ENCODE results near the gene SUPT3H.
"Not testable (repeated sequence)": the region's sequence is repeated elsewhere in the genome, so short reads cannot be mapped to it uniquely, and the experiment has no call there.

SUPT3H gene

DNA sequence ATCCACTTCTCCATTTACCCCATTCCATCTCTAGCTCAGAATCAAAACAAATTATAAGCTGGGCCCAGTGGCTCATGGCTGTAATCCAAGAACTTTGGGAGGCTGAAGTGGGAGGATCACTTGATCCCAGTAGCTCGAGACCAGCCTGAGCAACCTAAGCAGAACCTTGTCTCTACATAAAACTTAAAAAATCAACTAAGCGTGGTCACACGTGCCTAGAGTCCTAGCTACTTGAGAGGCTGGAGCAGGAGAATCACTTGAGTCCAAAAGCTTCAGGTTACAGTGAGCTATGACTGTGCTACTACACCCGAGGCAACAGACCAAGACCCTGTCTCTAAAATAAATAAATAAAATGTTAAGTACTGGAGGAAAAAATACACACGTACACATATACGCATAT lies 124.3 kb downstream of the SUPT3H start:
- DNase-seq = no peak

DNA sequence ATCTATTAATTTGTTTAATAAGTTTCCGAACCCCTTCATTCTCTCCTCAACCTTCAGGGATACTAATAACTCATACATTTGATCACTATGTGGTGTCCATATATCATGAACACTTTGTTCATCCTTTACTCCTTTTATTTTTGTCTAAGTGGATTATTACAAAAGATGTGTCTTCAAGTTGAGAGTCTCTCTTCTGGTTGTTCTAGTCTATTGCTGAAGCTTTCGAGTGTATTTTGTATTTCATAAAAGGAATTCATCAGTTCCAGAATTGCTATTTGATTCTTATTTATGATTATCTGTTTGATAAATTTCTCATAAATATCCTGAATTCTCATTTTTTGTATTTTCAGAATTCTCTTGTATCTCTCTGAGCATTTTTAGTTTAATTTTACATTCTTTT lies 146.1 kb downstream of the SUPT3H start:
- no peak for DNase-seq

DNA sequence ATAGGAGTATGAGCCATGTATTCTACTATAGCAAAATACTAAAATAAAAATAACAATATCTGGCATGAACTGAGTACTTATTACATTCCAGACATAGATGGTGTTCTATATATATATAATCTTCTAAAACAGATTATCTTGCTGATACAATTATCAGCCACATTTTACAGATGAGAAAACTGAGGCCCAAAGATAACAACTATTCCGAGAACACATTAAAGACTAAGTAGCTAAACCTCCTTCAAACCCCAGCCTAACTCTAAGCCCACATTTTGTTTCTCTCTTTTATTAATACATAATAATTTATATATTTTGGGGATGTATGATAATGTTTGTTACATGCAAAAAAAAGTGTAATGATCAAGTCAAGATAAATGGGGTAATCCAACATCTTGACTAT lies 148.3 kb downstream of the SUPT3H start:
- DNase-seq = no peak

DNA sequence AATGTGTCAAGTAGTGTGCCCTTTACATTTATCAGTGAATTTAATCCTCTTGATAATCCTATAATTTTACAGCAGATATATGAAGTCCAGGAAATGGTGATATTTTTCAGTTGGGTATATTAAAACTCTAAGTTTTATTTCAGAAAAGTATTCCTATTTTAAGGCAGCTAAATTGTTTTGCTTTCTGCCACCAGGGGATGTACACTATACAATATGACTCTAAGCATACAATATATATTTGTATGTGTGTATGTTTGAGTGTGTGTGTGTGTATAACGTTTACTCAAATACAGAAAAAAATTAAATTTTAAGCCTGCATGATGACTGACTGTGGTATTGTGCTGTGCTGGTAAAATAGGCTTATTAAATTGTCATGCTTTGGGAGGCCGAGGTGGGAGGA lies 151.7 kb downstream of the SUPT3H start:
- no peak for DNase-seq

DNA sequence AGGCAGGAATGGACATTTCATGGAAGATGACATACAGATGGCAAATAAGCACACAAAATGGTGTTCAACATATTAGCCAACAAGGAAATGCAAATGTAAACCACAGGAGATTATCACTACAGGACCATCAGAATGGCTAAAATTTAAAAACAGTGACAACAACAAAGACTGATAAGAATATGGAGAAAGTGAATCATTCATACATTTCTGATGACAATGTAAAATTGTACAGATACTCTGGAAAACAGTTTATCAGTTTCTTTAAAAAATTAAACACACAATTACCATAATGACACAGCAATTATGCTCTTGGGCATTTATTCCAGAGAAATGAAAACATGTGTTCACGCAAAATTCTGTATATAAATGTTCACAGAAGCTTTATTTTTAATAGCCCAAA lies 155.4 kb downstream of the SUPT3H start:
- DNase-seq = no peak

DNA sequence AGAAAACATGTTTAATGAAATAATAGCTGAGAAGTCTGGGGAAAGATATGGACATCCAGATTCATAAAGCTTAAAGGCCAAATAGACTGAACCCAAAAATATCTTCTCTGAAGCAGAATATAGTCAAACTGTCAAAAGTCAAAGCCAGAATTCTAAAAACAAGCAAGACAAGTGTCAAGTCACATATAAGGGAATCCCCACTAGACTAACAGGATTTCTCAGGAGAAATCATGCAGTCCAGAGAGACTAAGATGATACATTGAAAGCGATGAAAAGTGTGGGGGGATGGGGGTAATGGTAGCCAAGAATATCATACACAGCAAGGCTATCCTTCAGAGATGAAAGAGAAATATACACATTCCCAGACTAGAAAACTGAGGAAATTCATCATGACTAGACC lies 162.0 kb downstream of the SUPT3H start:
- no peak for DNase-seq

DNA sequence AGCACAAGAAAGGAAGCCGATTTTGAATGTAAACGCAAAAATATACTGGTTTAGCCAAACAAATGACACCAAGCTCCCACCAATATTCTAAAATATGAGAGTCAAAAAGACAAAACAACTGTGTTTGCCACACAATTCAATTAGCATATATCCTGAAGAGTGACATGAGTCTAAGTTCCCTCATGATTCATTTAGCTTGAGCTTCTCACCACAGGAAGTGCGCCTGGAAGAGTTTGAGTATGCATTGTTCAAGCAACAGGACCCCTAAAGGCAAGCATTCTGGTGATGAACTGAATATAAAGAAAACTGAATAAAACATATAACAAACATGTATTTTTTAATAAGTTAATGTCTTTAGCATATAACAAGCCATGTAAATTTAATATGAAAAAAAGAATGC lies 164.8 kb downstream of the SUPT3H start:
- DNase-seq = no peak

DNA sequence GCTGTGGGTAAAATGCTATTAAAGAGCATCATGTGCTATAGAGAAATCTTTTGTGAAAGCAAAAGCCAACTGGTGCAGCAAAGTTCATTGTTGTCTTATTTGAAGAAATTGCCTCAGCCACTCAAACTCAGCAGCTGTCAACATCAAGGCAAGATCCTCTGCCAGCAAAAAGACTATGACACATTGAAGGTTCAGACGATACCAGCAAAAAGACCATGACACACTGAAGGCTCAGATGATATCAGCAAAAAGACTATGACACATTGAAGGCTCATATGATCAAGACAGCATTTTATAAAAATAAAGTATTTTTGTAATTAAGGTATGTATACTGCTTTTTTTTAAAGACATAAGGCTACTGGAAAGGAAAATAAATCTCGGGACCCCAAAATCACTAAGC lies 168.0 kb downstream of the SUPT3H start:
- no peak for DNase-seq

DNA sequence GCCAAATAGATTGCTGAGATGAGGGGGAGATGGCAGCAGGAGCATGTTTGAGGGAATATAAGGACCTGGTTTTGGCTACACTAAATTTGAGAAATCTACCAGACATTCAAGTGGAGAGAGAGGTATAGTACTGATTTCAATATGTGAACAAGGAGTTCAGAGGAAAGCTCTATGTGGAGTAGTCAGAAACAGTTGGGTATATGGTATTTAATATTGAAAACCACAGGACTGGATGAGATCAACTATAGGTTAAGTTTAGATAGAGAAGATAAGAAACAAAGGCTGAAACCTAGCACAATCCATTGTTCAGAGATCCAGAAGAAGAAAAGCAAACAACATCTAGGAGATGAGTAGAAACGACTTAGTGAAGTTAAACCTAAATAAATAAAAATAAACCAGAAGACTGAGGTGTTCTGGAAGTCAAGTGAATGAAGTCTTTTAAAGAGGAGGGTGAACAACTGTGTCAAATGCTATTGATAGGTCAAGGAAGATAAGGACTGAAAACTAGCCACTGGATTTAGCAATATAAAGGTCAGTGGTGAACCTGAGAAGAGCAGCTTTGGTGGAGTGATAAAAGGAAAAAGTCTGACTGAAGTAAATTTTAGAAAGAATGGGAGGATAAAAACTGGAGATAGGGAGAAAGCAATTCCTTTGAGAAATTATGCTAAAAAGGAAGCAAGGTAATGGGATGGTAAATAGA lies 170.8 kb downstream of the SUPT3H start:
- DNase-seq = no peak

DNA sequence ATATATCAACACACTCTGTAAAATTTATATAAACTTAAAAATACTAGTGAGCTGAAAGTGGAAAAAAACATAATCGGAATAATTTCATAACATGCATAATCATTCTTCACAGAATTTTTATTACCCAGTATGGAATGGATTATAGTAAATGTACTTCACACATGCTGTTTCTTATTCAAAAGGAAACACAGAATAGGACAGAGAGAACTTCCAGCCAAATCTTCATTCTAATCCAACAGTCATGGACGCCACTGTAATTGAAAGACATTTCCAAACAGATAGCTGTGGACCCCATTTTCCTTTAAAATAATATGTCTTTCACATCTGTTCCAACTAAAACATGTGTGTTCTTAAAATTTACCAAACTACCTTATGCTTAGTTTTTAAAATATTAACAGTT lies 176.2 kb downstream of the SUPT3H start:
- no peak for DNase-seq

DNA sequence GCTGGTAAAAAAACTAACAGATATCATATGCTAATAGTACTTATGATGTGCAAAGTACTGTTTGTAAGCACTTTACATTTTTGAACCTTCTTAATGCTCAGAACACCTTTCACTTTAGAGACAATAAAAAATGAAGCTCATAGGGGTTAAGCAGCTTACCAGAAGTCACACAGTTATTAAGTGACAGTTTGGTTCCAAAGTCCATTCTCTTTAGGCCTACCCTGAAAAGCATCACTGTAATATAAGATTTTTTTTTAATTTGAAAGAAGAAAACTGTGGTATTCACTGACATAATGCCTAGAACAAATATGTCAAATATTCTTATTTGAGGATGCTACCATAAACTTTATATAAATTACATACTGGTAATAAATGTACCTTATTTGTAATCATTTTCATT lies 177.2 kb downstream of the SUPT3H start:
- DNase-seq = no peak

DNA sequence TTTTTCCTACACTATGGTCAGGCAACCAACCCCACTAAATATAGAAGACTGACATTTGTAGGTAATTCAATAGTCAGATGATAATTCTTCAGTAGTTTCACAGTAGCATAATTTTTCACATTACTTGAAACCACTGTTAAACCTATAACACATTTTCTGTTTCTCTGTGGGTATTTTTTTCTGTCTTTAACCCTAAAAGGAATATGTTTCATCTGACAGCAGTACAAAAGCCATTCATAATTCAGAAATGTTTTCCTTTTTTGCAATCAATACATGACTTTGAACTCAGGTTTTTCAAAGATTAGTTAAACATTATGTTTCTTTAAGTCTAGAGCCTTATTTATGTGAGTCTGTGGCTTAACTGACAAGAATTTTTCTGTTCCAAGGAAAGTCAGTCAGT lies 178.2 kb downstream of the SUPT3H start:
- DNase-seq = no peak

DNA sequence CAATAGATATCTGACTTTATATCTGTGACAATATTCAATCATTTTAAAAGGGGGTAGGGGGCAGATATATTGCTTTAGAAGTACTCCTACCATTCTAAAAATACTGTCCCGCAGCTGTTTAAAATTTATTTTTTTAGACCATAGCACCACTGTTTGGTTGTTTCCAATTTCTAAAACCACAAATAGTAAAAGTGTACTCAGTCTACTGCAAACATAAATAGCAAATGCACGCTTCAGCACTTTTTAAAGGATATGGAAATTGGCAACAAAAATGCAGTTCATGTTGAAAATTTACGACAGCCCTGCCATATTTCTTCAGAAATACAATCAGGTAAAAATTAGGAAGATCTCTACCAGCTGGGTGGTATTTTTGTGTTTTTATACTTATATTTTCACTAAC lies 181.6 kb downstream of the SUPT3H start:
- DNase-seq = no peak

DNA sequence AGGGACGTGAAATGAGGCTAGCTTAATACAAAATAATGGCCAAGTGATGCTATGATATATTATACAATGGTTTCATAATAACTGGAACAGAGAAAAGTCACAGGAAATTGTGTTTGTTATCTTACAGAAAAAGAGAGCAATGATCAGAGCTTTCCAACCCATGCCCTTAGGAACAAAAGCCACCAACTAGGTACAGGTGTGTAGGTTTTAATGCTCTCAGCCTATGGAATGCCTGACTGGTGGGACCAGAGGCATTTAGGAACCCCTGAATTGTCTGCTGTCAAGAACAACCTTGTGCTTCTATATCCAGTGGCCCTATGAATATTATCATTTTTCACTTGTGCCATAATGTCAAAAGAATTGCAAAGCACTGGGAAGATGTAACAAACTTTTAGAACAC lies 182.6 kb downstream of the SUPT3H start:
- no peak for DNase-seq

DNA sequence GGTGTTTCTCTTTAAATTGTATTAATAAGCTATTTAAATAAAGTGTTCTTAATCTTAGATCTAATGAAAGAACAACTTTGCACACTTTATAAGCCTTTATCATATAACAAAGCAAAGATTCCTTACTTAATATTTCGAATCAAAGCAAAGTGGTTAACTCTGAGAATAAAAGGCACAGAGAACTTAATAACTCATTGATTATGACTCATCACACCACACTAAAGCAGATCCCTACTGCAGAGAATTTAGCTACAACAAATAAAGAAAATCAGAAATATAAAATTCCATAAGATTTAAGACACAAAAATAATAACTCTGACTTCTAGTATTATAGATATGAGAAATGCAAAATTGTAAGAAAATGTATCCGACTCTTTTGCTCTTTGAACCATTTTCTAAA lies 185.2 kb downstream of the SUPT3H start:
- DNase-seq = no peak

DNA sequence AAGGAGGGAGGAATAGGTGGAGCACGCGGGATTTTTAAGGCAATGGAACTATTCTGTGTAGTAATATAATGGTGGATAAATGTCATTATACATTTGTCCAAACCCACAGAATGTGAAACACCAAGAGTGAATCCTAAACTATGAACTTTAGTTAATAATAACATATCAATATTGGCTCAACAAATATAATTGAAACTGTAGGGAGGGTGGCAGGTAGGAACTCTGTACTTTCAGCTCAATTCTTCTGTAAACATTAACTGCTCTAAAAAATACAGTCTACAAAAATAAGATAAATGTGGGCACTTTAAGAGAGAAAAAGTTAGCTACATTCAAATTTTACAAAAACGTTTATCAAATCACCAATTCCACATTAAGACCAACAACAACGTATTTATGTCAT lies 186.3 kb downstream of the SUPT3H start:
- DNase-seq = no peak

DNA sequence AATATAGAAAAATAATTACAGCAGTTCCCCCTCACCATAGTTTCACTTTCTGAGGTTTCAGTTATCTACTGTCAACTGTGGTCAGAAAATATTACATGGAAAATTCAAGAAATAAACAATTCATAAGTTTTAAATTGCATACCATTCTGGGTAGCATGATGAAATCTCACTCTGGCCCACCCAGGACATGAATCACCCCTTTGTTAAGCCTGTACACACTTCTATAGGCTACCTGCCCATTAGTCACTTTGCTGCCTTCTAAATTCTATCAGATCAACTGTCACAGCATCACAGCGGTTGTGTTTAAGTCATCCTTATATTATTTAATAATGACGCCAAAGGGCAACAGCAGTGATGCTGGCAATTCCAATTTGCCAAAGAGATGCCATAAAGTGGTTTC lies 189.9 kb downstream of the SUPT3H start:
- DNase-seq = no peak

DNA sequence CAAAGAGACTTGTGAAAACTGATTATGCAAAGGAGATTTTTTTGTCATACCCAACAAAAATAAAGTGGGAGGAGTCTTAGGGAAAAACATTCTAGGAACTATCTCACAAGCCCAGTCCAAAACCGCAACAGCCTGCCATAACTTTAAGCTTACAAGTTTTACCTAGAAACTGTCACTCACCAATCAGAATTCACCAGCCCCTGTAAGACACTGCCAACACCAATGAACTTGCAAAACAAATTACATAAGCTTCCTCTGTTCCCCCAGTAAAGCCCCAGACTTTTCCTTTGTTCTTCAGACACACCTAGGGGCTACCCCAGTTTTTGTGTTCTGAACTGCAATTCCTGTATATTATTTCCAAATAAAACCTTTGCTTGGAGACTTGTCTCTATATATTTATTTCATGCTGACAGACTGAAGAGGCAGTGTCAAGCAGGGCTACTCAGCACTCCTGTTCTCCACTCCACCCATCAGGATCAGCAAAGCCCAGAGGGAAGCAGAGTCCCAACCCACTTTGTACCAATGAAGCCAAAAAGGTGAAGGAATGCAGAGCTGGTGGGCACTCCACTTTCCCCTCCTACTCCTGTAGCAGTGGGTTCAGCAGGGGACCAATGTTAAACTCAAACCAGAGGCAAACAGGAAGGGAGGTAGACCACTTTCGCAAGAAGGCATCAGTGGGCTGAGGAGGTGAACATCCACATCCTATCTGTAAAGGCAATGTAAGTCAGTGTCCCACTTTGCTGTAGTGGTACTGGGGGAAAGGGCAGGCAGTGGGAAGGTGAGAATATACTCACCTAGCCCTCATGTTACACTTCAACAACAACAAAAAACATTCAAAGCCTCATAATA lies 192.1 kb downstream of the SUPT3H start:
- no peak for DNase-seq

DNA sequence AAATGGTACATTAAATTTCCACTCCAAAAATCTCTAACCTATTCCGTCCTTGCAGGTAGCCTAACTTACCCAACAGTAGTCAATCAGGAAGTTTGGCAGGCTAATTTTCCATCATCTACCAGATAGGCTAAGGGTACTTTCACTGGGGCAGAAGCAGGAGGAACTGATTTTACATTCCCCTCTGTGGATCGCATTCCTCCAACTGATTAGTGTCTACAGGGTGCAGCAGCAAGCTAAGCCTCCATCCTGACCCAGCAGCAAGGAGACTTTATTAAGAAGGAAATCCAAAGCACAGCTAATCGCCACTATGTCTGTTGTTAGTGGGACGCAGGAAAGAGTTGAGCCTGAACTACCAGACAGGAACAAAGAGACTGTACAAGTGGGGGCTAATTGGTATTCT lies 192.8 kb downstream of the SUPT3H start:
- no peak for DNase-seq

DNA sequence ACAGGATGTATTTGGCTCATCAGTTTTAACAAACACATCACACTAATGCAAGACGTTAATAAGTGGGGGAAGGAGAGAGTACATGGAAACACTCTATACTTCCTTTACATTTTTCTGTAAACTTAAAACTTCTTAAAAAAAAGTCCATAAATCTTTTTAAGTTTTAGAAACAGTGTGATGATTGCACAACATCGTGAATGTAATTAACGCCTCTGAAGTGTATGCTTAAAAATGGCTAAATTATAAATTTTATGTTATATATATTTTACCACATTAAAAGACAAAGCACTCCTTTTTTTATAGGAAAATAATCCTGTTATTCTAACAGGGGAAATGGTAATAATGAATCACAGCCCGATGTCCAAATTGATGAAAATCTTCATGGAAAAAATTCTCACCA lies 193.7 kb downstream of the SUPT3H start:
- no peak for DNase-seq

DNA sequence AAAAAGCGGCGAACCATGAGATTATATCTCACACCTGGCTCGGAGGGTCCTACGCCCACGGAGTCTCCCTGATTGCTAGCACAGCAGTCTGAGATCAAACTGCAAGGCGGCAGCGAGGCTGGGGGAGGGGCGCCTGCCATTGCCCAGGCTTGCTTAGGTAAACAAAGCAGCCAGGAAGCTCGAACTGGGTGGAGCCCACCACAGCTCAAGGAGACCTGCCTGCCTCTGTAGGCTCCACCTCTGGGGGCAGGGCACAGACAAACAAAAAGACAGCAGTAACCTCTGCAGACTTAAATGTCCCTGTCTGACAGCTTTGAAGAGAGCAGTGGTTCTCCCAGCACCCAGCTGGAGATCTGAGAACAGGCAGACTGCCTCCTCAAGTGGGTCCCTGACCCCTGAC lies 201.4 kb downstream of the SUPT3H start:
- DNase-seq = not testable (repeated sequence)

DNA sequence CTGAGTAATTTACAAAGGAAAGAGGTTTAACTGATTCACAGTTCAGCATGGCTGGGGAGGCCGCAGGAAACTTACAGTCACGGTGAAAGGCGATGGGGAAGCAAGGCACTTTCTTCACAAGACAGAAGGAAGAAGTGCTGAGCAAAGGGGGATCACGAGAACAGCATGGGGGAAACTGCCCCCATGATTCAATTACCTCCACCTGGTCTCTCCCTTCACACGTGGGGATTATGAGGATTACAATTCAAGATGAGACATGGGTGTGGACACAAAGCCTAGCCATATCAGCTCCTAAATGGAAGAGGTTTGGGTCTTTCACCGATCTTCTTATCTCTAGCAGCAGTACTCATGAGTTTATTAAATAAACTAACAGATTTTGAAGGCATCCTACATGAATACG lies 202.5 kb downstream of the SUPT3H start:
- no peak for DNase-seq

DNA sequence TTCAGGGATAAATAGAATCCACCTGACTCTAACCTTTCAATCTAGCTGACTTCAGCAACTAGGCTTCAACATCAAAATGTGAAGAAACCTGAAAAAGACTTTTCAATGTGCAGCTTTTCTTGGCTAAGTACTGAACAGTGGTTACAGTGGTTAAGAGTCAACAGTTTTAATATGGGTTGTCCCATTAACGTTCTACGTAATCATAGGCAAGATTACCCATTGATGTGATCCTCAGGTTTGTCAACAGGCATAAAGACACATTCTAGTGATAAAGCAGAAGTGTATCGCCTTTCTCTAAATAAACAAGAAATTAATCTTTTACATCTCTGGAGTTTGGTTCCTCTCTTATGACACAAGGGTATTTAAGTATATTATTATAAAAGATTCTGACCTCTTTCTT lies 203.7 kb downstream of the SUPT3H start:
- no peak for DNase-seq

DNA sequence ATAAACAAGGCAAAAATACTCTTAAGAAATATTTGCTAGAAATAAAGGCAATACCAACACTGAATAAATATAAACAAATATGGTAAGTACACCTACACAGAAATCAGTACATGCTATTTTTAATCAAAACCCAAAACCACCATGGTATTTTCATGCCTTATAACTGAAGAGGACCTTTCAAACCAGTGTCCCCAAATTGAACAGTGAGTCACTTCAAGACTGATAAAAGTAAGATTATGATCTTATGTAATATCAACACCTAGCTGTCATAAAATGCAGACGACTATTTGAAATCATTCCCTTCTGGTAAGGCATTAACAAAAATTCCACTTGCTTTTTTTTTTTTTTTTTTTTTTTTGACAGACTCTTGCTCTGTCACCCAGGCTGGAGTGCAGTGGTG lies 206.4 kb downstream of the SUPT3H start:
- DNase-seq = no peak

DNA sequence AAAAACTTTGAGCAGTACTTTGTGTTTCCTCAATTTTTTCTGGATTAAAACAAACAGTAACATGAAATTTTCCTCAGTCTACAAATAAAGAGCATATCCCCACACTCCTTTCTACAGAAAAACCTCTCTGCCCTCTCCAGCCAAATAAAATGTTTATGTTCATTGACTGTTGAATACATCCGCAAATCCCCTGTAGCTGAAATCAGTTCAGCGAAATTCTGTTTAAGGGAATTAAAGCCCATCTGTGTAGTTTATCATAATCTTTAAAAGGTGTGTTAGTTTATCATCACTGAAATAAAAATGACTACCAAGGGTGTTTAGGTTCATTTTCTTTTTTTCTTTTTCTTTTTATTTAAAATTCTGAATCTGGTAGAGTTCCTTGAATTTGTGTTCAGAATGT lies 207.4 kb downstream of the SUPT3H start:
- DNase-seq = no peak
